Astrocyte of the spinal cord (primary cell): Measurements from ENCODE around the gene KIF1A.

Source experiments
- DNase-seq: peaks from one replicate; pipeline ENCODE4 v3.0.0; 2011; ENCODE audit warnings: low read depth, low spot score
- H3K4me3 ChIP-seq: 2 replicates; pipeline ENCODE4 v1.5.1; 2011; ENCODE audit warnings: low read depth, mild to moderate bottlenecking, low read length, moderate library complexity
- in situ Hi-C: cut with HindIII; loops from 2 replicates; pipeline ENCODE4 v1.10.0; 2017; ENCODE audit warnings: low sequenced_read_pairs
- TF ChIP-seq, protein P1 (sequence below): IDR thresholded peaks from 2 replicates; pipeline ENCODE4 v1.5.1; 2012; ENCODE audit warnings: low read depth, mild to moderate bottlenecking, low read length, inconsistent platforms

The KIF1A gene, protein sequence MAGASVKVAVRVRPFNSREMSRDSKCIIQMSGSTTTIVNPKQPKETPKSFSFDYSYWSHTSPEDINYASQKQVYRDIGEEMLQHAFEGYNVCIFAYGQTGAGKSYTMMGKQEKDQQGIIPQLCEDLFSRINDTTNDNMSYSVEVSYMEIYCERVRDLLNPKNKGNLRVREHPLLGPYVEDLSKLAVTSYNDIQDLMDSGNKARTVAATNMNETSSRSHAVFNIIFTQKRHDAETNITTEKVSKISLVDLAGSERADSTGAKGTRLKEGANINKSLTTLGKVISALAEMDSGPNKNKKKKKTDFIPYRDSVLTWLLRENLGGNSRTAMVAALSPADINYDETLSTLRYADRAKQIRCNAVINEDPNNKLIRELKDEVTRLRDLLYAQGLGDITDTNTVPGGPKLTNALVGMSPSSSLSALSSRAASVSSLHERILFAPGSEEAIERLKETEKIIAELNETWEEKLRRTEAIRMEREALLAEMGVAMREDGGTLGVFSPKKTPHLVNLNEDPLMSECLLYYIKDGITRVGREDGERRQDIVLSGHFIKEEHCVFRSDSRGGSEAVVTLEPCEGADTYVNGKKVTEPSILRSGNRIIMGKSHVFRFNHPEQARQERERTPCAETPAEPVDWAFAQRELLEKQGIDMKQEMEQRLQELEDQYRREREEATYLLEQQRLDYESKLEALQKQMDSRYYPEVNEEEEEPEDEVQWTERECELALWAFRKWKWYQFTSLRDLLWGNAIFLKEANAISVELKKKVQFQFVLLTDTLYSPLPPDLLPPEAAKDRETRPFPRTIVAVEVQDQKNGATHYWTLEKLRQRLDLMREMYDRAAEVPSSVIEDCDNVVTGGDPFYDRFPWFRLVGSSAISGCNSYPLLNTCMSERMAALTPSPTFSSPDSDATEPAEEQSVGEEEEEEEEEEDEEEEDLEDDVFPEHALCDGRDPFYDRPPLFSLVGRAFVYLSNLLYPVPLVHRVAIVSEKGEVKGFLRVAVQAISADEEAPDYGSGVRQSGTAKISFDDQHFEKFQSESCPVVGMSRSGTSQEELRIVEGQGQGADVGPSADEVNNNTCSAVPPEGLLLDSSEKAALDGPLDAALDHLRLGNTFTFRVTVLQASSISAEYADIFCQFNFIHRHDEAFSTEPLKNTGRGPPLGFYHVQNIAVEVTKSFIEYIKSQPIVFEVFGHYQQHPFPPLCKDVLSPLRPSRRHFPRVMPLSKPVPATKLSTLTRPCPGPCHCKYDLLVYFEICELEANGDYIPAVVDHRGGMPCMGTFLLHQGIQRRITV (N-terminal part only)

DNA sequence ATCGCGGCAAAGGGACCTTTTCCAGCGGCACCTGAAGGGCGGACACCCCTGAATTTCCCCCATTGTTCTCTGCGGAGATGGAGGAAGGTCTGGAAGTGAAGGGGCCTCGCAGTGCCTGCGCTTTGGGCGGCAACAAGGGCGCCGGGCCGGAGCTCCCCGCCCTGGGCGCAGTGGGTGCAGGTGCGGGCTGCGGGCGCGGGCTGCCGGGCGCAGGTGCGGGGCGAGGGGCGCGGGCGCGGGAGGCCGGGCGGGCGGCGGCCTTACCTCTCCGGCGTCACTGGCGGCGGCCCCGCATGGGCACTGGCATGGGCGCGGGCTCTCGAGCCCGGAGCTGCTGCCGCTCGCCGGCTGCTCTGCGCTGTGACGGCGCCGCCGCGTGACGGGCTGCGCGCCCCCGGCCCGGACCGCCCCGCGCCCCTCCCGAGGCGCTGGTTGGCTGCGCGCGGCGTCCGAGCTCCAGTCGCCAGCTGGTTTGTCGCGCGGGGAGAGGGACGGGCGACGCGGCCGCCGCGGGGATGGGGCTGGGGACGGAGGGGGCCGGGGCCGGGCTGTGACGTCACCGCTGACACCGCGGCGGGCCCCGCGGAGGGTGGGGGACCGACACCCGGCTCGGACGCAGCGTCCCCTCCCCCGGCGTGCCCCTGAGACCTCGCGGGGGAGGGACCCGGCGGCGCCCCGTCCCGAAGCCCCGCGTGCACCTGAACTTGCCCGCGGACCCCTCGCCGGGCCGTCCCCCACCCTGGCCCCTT lies at the start of gene KIF1A:
Gene KIF1A (minus strand): TSS at position 362 of the 749 bp plus-strand sequence. CDS start 22,467 bp downstream, outside the sequence.
- DNase-seq = no peak
- TF ChIP-seq, protein P1, sequence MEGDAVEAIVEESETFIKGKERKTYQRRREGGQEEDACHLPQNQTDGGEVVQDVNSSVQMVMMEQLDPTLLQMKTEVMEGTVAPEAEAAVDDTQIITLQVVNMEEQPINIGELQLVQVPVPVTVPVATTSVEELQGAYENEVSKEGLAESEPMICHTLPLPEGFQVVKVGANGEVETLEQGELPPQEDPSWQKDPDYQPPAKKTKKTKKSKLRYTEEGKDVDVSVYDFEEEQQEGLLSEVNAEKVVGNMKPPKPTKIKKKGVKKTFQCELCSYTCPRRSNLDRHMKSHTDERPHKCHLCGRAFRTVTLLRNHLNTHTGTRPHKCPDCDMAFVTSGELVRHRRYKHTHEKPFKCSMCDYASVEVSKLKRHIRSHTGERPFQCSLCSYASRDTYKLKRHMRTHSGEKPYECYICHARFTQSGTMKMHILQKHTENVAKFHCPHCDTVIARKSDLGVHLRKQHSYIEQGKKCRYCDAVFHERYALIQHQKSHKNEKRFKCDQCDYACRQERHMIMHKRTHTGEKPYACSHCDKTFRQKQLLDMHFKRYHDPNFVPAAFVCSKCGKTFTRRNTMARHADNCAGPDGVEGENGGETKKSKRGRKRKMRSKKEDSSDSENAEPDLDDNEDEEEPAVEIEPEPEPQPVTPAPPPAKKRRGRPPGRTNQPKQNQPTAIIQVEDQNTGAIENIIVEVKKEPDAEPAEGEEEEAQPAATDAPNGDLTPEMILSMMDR = no peak
- H3K4me3 ChIP-seq = no peak within 1 kb of the TSS
- in situ Hi-C loops = no loop called here

DNA sequence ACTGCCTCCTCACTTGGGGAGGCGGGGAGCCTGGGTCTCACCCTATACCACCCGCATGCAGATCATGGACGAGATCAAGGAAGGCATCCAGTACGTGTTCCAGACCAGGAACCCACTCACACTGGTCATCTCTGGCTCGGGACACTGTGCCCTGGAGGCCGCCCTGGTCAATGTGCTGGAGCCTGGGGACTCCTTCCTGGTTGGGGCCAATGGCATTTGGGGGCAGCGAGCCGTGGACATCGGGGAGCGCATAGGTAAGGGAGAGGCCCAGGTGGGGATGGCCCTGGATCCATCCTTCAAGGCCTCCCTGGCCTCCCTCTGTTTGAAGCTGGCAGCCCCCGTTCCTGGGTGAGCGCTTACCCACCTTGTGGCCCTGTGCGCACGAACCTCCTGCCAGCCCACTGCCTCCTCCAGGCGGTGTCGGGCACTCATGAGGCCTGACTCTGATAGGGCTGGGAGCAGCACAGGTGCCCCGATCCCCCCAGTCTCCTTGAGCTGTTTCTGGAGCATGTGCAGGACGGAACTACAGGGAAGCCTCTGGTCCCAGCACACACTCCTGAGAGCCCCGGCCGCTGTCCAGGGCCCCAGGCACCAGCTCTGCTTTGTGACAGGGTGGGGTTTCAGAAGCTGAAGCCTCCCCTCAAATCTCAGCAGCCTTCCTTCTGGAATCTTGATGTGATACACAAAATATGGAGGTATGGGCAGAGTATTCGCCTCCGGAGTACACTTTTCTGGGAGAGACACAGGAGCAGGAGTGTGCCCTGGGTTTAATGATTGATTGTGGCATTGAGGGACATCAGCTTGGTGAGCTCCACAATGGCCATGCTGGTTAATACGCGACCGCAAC lies 49.3 kb upstream of the KIF1A start:
- no peak for DNase-seq
- TF ChIP-seq, protein P1 = no peak
- in situ Hi-C loops = no loop called here
- H3K4me3 ChIP-seq = no peak overlapping the region

DNA sequence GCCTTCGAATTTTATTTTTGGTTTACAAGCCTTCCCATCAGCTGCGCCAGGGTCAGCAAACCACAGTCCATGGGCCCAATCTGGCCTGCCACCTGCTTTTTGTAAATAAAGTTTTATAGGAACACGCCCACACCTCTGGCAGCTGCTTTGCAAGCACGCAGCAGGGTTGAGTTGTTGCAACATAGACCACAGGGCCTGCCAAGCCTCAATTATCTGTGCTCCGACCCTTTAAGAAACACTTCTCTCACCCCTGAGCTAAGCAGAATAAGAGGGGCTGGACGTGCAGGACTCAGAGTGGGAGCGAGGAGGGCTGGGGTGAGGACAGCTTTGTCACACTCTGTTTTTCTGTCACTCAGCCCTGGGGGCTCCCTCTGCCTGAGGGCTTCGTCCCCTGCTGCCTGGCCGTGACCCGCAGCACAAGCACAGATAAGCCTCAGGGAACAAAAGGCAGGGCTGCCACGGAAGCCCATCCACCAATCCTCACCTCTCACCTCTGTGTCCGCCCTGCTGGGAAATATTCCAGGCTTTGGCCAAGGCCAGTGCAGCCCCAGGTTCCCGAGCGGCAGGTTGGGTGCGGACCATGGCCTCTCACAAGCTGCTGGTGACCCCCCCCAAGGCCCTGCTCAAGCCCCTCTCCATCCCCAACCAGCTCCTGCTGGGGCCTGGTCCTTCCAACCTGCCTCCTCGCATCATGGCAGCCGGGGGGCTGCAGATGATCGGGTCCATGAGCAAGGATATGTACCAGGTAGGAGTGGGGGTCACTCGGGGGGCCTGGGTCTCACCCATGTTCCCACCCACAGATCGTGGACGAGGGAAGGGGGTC lies 48.5 kb upstream of the KIF1A start, which contains the start of gene AGXT:
Gene AGXT (plus strand): TSS at position 539 of the 823 bp plus-strand sequence. CDS start 42 bp downstream, at position 581.
- no peak for DNase-seq
- TF ChIP-seq, protein P1 = no peak
- in situ Hi-C loops = no loop called here
- H3K4me3 ChIP-seq = no peak within 1 kb of the TSS

DNA sequence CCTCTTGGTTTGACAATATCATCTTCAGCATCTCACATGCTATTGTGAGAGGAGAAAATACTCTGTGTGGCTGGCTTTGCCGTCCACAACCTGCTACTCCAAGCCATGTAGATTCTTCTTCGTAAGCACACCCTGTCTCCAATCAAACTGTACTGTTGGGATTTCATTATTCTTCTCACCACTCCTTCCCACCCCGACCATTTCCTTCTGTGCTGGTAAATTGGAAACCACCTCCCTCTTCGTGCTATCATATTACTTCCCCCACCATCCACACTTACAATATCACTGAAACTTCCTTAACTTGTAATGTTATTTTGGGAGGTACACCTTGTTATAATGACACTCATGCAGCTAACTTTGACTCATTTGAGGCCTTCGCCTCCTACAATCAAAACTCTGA lies 45.4 kb upstream of the KIF1A start:
- in situ Hi-C loops = no loop called here
- TF ChIP-seq, protein P1 = no peak
- H3K4me3 ChIP-seq = no peak overlapping the region
- DNase-seq = no peak

DNA sequence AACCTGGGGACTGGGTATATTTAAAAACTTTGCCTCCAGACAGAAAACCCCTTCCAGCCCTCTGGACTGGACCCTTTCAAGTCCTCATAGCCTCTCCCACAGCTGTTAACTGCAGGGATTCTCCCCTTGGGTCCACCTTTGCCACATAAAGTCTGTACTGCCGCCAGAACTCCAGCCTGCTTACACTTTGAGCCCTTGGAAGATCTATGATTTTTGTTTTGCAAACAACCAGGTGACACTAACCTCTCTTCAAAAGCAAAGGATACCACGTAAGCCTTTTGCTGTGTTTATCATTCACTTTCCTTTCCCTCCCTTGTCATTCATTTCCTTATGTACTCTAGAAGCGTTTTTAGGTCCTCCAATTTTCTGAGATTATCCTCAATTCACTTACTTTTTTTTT lies 44.5 kb upstream of the KIF1A start:
- in situ Hi-C loops = no loop called here
- TF ChIP-seq, protein P1 = no peak
- H3K4me3 ChIP-seq = no peak overlapping the region
- DNase-seq = no peak
